ENCODE results near the gene MYO5B. TPM values are rescaled to one million over a fixed set of nuclear protein-coding genes. Genes with fewer than 3 reads are reported as not detected.

Gene MYO5B
- total and polyA plus RNA-seq, 9 of the 15 experiments (the other 6 are each of a cell fraction or from before 2014, with no cell fraction given), result 0.07 to 0.42 (median 0.28) TPM

DNA sequence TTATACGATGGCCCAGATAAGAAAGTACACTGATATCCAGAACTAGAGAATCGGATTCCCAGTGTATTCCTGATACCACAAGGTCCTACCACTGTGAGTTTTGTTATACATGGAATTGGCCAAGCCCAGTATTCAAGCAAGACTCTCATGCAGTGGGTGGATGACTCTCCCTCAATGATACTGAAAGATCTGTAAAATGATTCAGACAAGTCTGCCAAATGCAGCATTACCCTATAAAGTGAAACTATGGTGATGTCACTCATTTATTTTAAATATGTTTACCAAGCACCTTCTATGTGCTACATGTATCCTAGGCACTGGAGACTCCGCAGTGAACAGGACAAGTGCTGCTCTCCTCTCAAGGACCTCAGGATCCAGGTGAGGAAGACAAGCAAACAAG, 22.6 kb downstream of the MYO5B start:
- no peaks in the 10 kb centered on the region for H3K79me2 ChIP-seq (ENCODE audit: control insufficient read depth, insufficient read depth, low read length)
- H3K4me1 ChIP-seq (replicated peaks in 1 of 2; ENCODE audit: control insufficient read depth in 2 of 2, insufficient read depth in 2 of 2, low read length in 2 of 2), result no peaks in the 10 kb centered on the region
- POLR2A ChIA-PET, result no interaction called here
- CTCF ChIA-PET (ENCODE audit: low intra/inter-chr PET ratio), result no interaction called here
- no peaks in the 10 kb centered on the region for H3K27me3 ChIP-seq (ENCODE audit: control insufficient read depth in 2 of 2, insufficient read depth in 2 of 2, low read length in 2 of 2)
- WGBS (ENCODE audit: insufficient coverage, low coverage, missing lambda C conversion rate), result 3% methylated on average over 3 of the region's 3 CpGs
- no peak overlapping the region for H3K4me2 ChIP-seq (ENCODE audit: insufficient read depth, low read length)
- no peaks in the 10 kb centered on the region for H3K9me1 ChIP-seq (ENCODE audit: control insufficient read depth, insufficient read depth, low read length)
- no peaks in the 10 kb centered on the region for H4K20me1 ChIP-seq (replicated peaks; ENCODE audit: control insufficient read depth, insufficient read depth, low read length)
- ATAC-seq (no peak), DNase-seq (ENCODE audit: extremely low read depth in 1 of 4, low spot score in 3 of 4) (no peak), FAIRE-seq (no peak)
- no peak overlapping the region for H3K9ac ChIP-seq (ENCODE audit: insufficient read depth in 1 of 2, low read depth in 2 of 2, low read length in 2 of 2)
- intact Hi-C loops (cut with micrococcal nuclease) (no loop called here), in situ Hi-C loops (cut with MboI) (no loop called here)
- no peak overlapping the region for H2AFZ ChIP-seq (ENCODE audit: low read depth, low read length)
- no TSS peak for BruUV-seq (replicated peaks)
- no peak overlapping the region for H3K27ac ChIP-seq (ENCODE audit: extremely low read depth, low read depth, low read length)
- H3K36me3 ChIP-seq (ENCODE audit: control insufficient read depth, insufficient read depth, low read length), result no peaks in the 10 kb centered on the region
- no peaks in the 10 kb centered on the region for H3K9me3 ChIP-seq (replicated peaks; ENCODE audit: control insufficient read depth, insufficient read depth, low read depth, low read length)
- H3K4me3 ChIP-seq, result no peak overlapping the region
- no peak for TF ChIP-seq TEAD2 (tag; IDR thresholded peaks at IDR 0.05)
- TF ChIP-seq, protein P1, sequence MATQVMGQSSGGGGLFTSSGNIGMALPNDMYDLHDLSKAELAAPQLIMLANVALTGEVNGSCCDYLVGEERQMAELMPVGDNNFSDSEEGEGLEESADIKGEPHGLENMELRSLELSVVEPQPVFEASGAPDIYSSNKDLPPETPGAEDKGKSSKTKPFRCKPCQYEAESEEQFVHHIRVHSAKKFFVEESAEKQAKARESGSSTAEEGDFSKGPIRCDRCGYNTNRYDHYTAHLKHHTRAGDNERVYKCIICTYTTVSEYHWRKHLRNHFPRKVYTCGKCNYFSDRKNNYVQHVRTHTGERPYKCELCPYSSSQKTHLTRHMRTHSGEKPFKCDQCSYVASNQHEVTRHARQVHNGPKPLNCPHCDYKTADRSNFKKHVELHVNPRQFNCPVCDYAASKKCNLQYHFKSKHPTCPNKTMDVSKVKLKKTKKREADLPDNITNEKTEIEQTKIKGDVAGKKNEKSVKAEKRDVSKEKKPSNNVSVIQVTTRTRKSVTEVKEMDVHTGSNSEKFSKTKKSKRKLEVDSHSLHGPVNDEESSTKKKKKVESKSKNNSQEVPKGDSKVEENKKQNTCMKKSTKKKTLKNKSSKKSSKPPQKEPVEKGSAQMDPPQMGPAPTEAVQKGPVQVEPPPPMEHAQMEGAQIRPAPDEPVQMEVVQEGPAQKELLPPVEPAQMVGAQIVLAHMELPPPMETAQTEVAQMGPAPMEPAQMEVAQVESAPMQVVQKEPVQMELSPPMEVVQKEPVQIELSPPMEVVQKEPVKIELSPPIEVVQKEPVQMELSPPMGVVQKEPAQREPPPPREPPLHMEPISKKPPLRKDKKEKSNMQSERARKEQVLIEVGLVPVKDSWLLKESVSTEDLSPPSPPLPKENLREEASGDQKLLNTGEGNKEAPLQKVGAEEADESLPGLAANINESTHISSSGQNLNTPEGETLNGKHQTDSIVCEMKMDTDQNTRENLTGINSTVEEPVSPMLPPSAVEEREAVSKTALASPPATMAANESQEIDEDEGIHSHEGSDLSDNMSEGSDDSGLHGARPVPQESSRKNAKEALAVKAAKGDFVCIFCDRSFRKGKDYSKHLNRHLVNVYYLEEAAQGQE (IDR thresholded peaks at IDR 0.05; ENCODE audit: borderline replicate concordance), result no peak
- TF ChIP-seq, protein P1 (CRISPR knock-in tag; IDR thresholded peaks at IDR 0.05; ENCODE audit: low read depth), result no peak
- TF ChIP-seq ZNF232 (CRISPR knock-in tag; IDR thresholded peaks at IDR 0.05), result no peak
- TF ChIP-seq, protein P2, sequence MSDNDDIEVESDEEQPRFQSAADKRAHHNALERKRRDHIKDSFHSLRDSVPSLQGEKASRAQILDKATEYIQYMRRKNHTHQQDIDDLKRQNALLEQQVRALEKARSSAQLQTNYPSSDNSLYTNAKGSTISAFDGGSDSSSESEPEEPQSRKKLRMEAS (CRISPR knock-in tag; IDR thresholded peaks at IDR 0.05), result no peak
- TF ChIP-seq RBM25 (IDR thresholded peaks at IDR 0.05; ENCODE audit: low read depth, low read length, severe bottlenecking), result no peak
- TF ChIP-seq NONO (IDR thresholded peaks at IDR 0.05; ENCODE audit: low read depth in 2 of 2, low read length in 1 of 2), result no peak
- no peak for TF ChIP-seq C11orf30 (IDR thresholded peaks at IDR 0.05; ENCODE audit: low read depth)
- TF ChIP-seq, protein P3, sequence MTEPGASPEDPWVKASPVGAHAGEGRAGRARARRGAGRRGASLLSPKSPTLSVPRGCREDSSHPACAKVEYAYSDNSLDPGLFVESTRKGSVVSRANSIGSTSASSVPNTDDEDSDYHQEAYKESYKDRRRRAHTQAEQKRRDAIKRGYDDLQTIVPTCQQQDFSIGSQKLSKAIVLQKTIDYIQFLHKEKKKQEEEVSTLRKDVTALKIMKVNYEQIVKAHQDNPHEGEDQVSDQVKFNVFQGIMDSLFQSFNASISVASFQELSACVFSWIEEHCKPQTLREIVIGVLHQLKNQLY (CRISPR knock-in tag; conservative IDR thresholded peaks at IDR 0.05), result no peak
- TF ChIP-seq ZNF408 (CRISPR knock-in tag; IDR thresholded peaks at IDR 0.05; ENCODE audit: low read depth), result no peak
- TF ChIP-seq ZNF347 (CRISPR knock-in tag; IDR thresholded peaks at IDR 0.05; ENCODE audit: low read depth), result no peak
- no peak for TF ChIP-seq E2F3 (CRISPR knock-in tag; IDR thresholded peaks at IDR 0.05)
- TF ChIP-seq SAFB2 (IDR thresholded peaks at IDR 0.05; ENCODE audit: borderline replicate concordance, low read depth, low read length, severe bottlenecking), result no peak
- no peak for TF ChIP-seq BCOR (IDR thresholded peaks at IDR 0.05)
